HG02884 (cell line): Measurements from ENCODE around the gene OMP.

ENCODE experiments used
- ATAC-seq: cut with Tn5 transposase; IDR thresholded peaks from one replicate; pipeline ENCODE4 v1.9.1; 2021; ENCODE audit warnings: mild to moderate bottlenecking, moderate library complexity; ENCODE audit not compliant: unreplicated experiment

OMP gene

GRCh38 chr11:77100166-77101042, 2.2 kb upstream of the OMP start:
- ATAC-seq, result no peak

- ATAC-seq, result no peak
Observed at GRCh38 chr11:77101043-77101537, 1.6 kb upstream of the OMP start.

DNA sequence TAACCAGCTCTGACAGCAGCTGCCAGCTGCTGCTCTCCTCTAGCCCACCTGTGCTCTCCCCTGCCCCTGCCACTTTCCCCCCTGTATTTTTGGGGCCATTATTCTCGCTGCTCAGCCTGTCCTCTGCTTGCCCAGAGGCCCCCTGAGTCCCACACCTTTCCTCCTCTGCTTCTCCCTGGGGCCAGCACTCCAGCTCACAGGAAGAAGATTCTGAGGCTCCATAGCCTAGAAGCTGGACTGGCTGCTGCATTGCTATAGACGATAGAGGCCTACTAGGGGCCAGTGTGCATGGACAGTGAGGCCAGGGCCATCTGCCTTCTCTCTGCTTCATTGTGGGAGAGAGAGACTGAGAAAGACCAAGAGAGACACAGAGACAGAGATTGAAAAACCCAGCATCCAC, 679 bp downstream of the OMP start:
- no peak for ATAC-seq

- no peak for ATAC-seq
Observed at GRCh38 chr11:77104727-77105126, 2.1 kb downstream of the OMP start.

DNA sequence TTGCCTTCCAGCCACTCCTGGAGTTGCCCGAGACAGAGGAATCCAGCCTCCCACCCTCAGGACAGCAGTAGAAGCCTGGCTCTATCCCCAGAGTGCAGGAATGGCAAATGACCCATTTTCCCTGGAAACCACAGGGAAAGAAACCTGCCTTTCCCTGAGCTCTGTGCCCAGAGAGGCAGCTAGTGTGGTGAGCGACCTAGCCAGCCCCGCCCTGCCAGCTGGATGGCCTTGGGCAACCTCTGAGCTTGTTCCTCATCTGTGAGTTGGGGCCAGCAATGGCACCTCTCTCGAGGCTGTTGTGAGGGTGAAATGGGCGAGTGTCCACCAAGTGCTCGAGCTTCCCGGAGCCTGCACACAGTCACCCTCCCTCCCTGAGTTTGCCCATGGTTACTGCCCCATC, 3.7 kb downstream of the OMP start:
- ATAC-seq, result no peak

- no peak for ATAC-seq
Observed at GRCh38 chr11:77106759-77107158, 4.1 kb downstream of the OMP start.

DNA sequence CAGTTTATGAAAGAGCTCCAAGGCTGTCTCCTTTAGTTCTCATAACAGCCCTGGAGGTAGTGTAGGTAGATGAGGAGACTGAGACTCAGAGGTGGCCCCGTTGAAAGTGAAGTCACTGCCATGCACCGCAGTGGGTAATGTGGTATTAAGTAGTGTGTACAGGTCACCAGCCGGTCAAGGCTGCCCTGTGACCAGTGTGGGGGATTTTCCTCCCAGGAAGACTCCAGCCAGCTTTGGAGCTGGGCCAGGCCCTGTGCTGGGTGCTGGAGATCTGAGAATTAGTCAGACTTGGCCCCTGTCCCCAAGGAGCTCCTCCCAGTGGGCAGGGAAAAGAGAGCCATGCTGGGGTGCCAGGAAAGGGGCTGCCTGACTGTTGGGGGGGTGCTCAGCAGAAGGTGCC, 5.3 kb downstream of the OMP start:
- ATAC-seq, result no peak

GRCh38 chr11:77108436-77108835, 5.8 kb downstream of the OMP start:
- ATAC-seq, result no peak

DNA sequence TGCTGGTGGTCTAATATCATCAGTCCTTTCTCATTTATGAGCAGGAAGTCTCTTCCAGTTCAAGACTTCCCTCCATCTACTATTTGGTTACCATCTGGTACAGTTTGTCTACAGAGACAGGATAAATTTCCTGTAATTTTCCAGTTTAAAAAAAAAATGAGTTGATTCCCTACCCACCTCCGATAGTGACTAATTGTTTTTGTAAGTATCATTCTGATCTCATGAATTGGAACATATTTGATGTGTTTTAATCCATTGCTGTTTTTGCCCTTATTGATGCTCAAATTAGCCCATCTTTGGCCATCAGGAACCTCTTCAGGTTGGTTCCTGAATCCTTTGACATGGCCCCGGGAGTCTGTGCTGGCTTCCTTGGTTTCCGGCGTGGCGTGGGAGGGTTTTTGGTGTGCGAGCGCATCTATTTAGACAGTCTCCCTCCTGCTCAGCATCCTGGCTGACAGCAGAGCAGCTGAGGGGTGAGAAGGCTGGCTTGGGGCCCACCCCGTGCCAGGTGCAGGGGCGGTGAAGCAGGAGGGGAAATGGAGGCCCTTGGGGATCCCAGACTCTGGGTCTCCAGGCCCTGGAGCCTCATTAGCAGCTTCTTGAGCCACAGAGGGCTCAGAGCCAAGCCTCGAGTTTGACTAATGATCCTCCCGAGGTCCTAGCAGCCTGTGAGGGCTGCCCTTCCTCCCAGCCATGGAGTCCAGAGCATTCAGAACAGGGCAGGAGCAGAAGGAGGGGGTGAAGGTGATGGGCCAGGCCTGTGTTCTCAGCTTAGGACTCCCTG, 6.8 kb downstream of the OMP start:
- no peak for ATAC-seq

GRCh38 chr11:77110836-77111235, 8.2 kb downstream of the OMP start:
- no peak for ATAC-seq

GRCh38 chr11:77111277-77111676, 8.6 kb downstream of the OMP start:
- no peak for ATAC-seq

- no peak for ATAC-seq
Observed at GRCh38 chr11:77111946-77112345, 9.3 kb downstream of the OMP start.

- ATAC-seq, result no peak
Observed at GRCh38 chr11:77112641-77113381, 10.2 kb downstream of the OMP start.

DNA sequence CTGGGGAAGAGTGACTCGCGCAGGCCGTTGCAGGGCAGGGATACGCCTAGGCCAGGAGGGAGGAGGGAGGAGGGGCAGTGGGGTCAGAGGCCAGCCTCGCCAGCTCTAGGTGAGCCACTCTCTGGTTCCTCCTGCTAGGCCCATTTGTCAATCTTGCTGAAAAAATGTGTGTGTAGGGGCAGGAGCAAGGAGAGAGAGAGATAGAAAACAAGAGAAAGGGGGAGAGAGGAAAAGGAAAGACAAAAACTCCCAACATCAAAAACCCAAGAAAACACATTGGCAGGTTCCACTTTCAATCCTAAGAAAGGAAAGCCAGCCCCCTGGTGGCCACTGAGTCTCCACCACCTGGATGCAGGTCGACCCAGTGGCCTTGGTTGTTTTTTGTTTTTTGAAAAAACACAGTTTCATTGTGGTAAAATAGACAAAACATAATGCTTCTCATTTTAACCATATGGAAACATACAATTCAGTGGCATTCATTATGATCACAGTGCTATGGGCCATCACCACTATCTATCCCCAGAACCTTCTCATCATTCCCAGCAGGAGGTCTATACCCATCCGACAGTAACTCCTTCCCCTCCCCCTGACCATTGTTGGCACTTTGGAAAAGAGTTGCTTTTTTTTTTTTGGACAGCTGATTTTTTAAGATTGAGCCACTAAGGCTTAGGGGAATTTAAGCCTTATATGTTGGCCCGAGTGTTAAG, 10.9 kb downstream of the OMP start:
- ATAC-seq, result no peak

DNA sequence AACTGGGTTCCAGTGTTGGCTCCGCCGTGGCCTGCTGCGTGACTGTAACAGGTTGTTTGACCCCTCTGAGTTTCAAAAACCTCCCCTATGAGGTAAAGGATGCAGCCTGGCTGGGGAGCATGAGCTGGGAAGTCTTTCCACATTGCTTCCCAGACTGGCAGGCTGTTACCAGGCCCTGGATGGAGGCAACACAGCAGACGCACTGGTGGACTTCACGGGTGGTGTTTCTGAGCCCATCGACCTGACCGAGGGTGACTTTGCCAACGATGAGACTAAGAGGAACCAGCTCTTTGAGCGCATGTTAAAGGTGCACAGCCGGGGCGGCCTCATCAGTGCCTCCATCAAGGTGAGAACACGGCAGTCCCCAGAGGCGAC, 11.4 kb downstream of the OMP start:
- no peak for ATAC-seq

DNA sequence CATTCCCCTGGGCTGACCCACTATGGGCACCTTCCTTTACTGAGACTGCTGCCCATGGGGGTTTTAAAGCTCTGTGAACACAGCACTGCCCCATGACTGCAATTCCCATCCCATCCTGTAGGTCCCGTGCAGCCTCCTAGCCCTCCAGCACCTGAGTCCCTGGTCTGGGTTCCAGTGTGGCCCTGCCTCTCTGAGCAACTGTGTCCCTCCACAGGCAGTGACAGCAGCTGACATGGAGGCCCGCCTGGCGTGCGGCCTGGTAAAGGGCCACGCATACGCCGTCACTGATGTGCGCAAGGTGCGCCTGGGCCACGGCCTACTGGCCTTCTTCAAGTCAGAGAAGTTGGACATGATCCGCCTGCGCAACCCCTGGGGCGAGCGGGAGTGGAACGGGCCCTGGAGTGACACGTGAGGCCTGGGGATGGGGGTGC, 12.6 kb downstream of the OMP start:
- ATAC-seq, result no peak

GRCh38 chr11:77115956-77116355, 13.3 kb downstream of the OMP start:
- no peak for ATAC-seq

DNA sequence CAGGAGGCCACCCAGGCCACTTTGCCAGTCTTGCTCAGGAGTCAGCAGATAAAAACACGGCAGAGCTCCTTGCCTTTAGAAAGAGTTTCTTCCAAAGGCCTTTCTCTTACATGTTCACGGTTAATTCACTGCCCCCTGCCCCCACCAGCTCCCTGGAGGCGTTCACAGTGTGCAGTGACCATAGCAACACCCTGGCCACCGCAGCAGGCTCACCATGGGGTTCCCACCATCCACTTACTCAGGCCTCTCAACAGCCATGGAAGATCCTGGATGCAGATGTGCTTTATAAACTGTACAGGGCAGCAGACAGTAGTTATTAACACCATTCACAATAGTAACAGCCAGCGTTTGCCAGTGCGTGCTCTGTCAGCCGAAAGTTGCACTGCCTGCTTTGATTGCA, 14.9 kb downstream of the OMP start:
- ATAC-seq, result no peak

DNA sequence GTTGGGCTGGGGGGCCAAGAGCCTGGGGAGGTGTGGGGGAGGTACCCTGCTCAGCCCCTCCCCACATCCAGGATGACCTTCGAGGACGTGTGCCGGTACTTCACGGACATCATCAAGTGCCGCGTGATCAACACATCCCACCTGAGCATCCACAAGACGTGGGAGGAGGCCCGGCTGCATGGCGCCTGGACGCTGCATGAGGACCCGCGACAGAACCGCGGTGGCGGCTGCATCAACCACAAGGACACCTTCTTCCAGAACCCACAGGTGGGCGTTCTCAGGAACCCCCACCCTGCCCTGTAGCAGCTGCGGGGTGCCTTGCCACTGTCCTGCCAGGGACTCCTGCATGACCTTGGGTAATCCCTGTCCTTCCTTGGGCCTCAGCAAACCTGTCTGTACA, 15.4 kb downstream of the OMP start:
- ATAC-seq, result no peak

GRCh38 chr11:77118971-77119370, 16.3 kb downstream of the OMP start:
- ATAC-seq, result no peak

DNA sequence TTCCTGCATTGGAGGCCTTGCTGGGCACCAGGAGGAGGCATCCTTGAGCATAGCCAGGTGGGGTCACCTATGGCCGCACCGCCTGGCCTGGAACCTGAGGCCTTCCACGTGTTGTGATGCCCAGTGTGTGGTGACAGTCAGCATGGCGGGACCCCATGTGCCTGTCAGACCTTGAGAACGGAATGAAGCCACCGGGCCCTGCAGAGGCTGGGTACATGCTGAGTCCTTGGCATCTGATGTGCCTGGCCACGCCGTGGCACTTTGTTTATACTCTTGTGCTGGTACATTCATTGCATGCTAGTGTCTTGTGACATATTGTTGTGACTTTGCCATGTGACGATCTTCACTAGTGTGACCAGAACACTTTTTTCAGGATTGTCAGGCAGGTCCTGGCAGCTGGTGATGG, 16.9 kb downstream of the OMP start:
- no peak for ATAC-seq
